ENCODE measurements around the gene ALDOA. TPM values are rescaled to one million over a fixed set of nuclear protein-coding genes. Genes with fewer than 3 reads are reported as not detected.

ALDOA gene
- total and polyA plus RNA-seq, 9 of the 15 experiments (the other 6 are each of a cell fraction or from before 2014, with no cell fraction given) = 311 to 2,224 (median 1,293) TPM

DNA sequence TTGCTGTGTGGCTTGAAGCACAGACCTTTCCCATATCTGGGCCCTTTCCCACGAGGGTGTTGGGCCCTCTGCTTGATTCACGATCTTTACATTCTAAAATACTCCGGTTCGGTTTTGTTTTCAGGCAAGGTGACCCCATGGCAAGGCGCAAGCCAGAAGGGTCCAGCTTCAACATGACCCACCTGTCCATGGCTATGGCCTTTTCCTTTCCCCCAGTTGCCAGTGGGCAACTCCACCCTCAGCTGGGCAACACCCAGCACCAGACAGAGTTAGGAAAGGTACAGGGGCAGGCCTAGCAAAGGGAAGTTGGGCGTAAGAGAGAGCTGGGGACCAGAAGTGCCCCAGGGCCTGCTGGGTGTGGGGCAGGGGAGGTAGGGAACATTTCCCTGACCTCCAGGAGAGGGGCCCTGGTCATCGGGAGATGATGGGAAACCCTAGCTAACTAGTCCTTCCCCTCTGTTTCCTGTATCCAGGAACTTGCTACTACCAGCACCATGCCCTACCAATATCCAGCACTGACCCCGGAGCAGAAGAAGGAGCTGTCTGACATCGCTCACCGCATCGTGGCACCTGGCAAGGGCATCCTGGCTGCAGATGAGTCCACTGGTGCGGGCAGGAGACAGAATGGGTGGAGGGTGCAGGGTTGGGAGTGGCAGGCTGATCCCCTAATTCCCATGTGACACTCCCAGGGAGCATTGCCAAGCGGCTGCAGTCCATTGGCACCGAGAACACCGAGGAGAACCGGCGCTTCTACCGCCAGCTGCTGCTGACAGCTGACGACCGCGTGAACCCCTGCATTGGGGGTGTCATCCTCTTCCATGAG is 1.4 kb downstream of the ALDOA start (continued):
- TF ChIP-seq, protein P1, sequence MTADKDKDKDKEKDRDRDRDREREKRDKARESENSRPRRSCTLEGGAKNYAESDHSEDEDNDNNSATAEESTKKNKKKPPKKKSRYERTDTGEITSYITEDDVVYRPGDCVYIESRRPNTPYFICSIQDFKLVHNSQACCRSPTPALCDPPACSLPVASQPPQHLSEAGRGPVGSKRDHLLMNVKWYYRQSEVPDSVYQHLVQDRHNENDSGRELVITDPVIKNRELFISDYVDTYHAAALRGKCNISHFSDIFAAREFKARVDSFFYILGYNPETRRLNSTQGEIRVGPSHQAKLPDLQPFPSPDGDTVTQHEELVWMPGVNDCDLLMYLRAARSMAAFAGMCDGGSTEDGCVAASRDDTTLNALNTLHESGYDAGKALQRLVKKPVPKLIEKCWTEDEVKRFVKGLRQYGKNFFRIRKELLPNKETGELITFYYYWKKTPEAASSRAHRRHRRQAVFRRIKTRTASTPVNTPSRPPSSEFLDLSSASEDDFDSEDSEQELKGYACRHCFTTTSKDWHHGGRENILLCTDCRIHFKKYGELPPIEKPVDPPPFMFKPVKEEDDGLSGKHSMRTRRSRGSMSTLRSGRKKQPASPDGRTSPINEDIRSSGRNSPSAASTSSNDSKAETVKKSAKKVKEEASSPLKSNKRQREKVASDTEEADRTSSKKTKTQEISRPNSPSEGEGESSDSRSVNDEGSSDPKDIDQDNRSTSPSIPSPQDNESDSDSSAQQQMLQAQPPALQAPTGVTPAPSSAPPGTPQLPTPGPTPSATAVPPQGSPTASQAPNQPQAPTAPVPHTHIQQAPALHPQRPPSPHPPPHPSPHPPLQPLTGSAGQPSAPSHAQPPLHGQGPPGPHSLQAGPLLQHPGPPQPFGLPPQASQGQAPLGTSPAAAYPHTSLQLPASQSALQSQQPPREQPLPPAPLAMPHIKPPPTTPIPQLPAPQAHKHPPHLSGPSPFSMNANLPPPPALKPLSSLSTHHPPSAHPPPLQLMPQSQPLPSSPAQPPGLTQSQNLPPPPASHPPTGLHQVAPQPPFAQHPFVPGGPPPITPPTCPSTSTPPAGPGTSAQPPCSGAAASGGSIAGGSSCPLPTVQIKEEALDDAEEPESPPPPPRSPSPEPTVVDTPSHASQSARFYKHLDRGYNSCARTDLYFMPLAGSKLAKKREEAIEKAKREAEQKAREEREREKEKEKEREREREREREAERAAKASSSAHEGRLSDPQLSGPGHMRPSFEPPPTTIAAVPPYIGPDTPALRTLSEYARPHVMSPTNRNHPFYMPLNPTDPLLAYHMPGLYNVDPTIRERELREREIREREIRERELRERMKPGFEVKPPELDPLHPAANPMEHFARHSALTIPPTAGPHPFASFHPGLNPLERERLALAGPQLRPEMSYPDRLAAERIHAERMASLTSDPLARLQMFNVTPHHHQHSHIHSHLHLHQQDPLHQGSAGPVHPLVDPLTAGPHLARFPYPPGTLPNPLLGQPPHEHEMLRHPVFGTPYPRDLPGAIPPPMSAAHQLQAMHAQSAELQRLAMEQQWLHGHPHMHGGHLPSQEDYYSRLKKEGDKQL (CRISPR knock-in tag; IDR thresholded peaks at IDR 0.05; ENCODE audit: borderline replicate concordance) = no peak
- TF ChIP-seq, protein P2, sequence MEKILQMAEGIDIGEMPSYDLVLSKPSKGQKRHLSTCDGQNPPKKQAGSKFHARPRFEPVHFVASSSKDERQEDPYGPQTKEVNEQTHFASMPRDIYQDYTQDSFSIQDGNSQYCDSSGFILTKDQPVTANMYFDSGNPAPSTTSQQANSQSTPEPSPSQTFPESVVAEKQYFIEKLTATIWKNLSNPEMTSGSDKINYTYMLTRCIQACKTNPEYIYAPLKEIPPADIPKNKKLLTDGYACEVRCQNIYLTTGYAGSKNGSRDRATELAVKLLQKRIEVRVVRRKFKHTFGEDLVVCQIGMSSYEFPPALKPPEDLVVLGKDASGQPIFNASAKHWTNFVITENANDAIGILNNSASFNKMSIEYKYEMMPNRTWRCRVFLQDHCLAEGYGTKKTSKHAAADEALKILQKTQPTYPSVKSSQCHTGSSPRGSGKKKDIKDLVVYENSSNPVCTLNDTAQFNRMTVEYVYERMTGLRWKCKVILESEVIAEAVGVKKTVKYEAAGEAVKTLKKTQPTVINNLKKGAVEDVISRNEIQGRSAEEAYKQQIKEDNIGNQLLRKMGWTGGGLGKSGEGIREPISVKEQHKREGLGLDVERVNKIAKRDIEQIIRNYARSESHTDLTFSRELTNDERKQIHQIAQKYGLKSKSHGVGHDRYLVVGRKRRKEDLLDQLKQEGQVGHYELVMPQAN (IDR thresholded peaks at IDR 0.05; ENCODE audit: borderline replicate concordance) = peak; percentile 33; the same call in 1 of the 2 replicates
- no peak for TF ChIP-seq EWSR1 (IDR thresholded peaks at IDR 0.05; ENCODE audit: borderline replicate concordance, low read depth, partially characterized antibody)
- TF ChIP-seq ZNF583 (CRISPR knock-in tag; IDR thresholded peaks at IDR 0.05) = no peak
- no peak for TF ChIP-seq SAFB2 (IDR thresholded peaks at IDR 0.05; ENCODE audit: borderline replicate concordance, low read depth, low read length, severe bottlenecking)
- TF ChIP-seq, protein P3, sequence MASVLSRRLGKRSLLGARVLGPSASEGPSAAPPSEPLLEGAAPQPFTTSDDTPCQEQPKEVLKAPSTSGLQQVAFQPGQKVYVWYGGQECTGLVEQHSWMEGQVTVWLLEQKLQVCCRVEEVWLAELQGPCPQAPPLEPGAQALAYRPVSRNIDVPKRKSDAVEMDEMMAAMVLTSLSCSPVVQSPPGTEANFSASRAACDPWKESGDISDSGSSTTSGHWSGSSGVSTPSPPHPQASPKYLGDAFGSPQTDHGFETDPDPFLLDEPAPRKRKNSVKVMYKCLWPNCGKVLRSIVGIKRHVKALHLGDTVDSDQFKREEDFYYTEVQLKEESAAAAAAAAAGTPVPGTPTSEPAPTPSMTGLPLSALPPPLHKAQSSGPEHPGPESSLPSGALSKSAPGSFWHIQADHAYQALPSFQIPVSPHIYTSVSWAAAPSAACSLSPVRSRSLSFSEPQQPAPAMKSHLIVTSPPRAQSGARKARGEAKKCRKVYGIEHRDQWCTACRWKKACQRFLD (CRISPR knock-in tag; IDR thresholded peaks at IDR 0.05) = no peak
- 0 out of 2 replicates have a peak, but pooled peaks have one; percentile 15 for TF ChIP-seq ZC3H4 (CRISPR knock-in tag; IDR thresholded peaks at IDR 0.05; ENCODE audit: borderline replicate concordance)
- TF ChIP-seq ZNF3 (CRISPR knock-in tag; IDR thresholded peaks at IDR 0.05) = no peak
- no peak for TF ChIP-seq YBX1 (IDR thresholded peaks at IDR 0.05)
- TF ChIP-seq, protein P4, sequence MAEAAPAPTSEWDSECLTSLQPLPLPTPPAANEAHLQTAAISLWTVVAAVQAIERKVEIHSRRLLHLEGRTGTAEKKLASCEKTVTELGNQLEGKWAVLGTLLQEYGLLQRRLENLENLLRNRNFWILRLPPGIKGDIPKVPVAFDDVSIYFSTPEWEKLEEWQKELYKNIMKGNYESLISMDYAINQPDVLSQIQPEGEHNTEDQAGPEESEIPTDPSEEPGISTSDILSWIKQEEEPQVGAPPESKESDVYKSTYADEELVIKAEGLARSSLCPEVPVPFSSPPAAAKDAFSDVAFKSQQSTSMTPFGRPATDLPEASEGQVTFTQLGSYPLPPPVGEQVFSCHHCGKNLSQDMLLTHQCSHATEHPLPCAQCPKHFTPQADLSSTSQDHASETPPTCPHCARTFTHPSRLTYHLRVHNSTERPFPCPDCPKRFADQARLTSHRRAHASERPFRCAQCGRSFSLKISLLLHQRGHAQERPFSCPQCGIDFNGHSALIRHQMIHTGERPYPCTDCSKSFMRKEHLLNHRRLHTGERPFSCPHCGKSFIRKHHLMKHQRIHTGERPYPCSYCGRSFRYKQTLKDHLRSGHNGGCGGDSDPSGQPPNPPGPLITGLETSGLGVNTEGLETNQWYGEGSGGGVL (CRISPR knock-in tag; IDR thresholded peaks at IDR 0.05) = no peak
- no peak for TF ChIP-seq HMGN3 (IDR thresholded peaks at IDR 0.05; ENCODE audit: borderline replicate concordance, extremely low read depth, insufficient read length, low read depth, low read length)
- TF ChIP-seq, protein P5, sequence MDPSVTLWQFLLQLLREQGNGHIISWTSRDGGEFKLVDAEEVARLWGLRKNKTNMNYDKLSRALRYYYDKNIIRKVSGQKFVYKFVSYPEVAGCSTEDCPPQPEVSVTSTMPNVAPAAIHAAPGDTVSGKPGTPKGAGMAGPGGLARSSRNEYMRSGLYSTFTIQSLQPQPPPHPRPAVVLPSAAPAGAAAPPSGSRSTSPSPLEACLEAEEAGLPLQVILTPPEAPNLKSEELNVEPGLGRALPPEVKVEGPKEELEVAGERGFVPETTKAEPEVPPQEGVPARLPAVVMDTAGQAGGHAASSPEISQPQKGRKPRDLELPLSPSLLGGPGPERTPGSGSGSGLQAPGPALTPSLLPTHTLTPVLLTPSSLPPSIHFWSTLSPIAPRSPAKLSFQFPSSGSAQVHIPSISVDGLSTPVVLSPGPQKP (CRISPR knock-in tag; IDR thresholded peaks at IDR 0.05) = no peak
- peak; percentile 68 for TF ChIP-seq POLR2G (IDR thresholded peaks at IDR 0.05; ENCODE audit: low read depth, low read length)

Data from K562 (cell line).